Astrocyte (in vitro differentiated cells and primary cell): ENCODE data around the gene ULBP1. TPM values are rescaled to one million over a fixed set of nuclear protein-coding genes. Genes with fewer than 3 reads are reported as not detected.
A peak's percentile ranks its signal among the peaks of the same experiment; 100 is the strongest.

Source experiments
- DNase-seq: peaks from one replicate; pipeline ENCODE4 v3.0.0-alpha.2; 2010; ENCODE audit warnings: low read depth
- FAIRE-seq: peaks from 2 replicates; lab custom pipeline; 2011; peaks lifted over from hg19 to GRCh38; lab: Jason Lieb, UNC
- H2AFZ ChIP-seq: 2 replicates; pipeline ENCODE4 v1.6.0; 2012; ENCODE audit warnings: low read depth, low read length, inconsistent platforms
- H3K27ac ChIP-seq: 2 replicates; pipeline ENCODE4 v1.5.1; 2011; ENCODE audit warnings: low read depth, low read length, inconsistent platforms
- H3K27me3 ChIP-seq: 2 replicates; pipeline ENCODE4 v1.6.0; 2011; ENCODE audit warnings: low read length, inconsistent platforms; ENCODE audit not compliant: insufficient read depth
- H3K36me3 ChIP-seq: 2 replicates; pipeline ENCODE4 v1.5.1; 2011; ENCODE audit warnings: low read length, inconsistent platforms; ENCODE audit not compliant: insufficient read depth
- H3K4me1 ChIP-seq: 2 replicates; pipeline ENCODE4 v1.5.1; 2011; ENCODE audit warnings: low read length, inconsistent platforms; ENCODE audit not compliant: insufficient read depth
- H3K4me2 ChIP-seq: 2 replicates; pipeline ENCODE4 v1.6.0; 2012; ENCODE audit warnings: low read length, inconsistent platforms
- H3K4me3 ChIP-seq: 2 replicates; pipeline ENCODE4 v1.5.1; 2011; ENCODE audit warnings: low read depth, mild to moderate bottlenecking, low read length, inconsistent platforms; ENCODE audit not compliant: insufficient read depth
- H3K79me2 ChIP-seq: 2 replicates; pipeline ENCODE4 v1.6.0; 2012; ENCODE audit warnings: mild to moderate bottlenecking, low read length, inconsistent platforms; ENCODE audit not compliant: insufficient read depth
- H3K9ac ChIP-seq: 2 replicates; pipeline ENCODE4 v1.6.0; 2012; ENCODE audit warnings: mild to moderate bottlenecking, low read length, inconsistent platforms
- H3K9me3 ChIP-seq: 2 replicates; pipeline ENCODE4 v1.5.1; 2012; ENCODE audit warnings: low read depth, mild to moderate bottlenecking, low read length, inconsistent platforms; ENCODE audit not compliant: insufficient read depth
- H4K20me1 ChIP-seq: 2 replicates; pipeline ENCODE4 v1.6.0; 2012; ENCODE audit warnings: low read length, inconsistent platforms; ENCODE audit not compliant: insufficient read depth
- H3K27ac Mint-ChIP-seq: one replicate; pipeline ENCODE4 v1.8.0; 2021; ENCODE audit warnings: mild to moderate bottlenecking, mixed read lengths; ENCODE audit not compliant: unreplicated experiment
- H3K27me3 Mint-ChIP-seq: one replicate; pipeline ENCODE4 v1.8.0; 2021; ENCODE audit warnings: low read depth, mixed read lengths; ENCODE audit not compliant: unreplicated experiment
- H3K36me3 Mint-ChIP-seq: one replicate; pipeline ENCODE4 v1.8.0; 2021; ENCODE audit warnings: low read depth, mixed read lengths; ENCODE audit not compliant: unreplicated experiment
- H3K4me1 Mint-ChIP-seq: one replicate; pipeline ENCODE4 v1.8.0; 2021; ENCODE audit warnings: low read depth, mixed read lengths; ENCODE audit not compliant: unreplicated experiment
- H3K4me3 Mint-ChIP-seq: one replicate; pipeline ENCODE4 v1.8.0; 2021; ENCODE audit warnings: mild to moderate bottlenecking, moderate library complexity, mixed read lengths; ENCODE audit not compliant: unreplicated experiment
- H3K9me3 Mint-ChIP-seq: one replicate; pipeline ENCODE4 v1.8.0; 2021; ENCODE audit warnings: mild to moderate bottlenecking, mixed read lengths; ENCODE audit not compliant: unreplicated experiment
- CTCF ChIP-seq: IDR thresholded peaks from 2 replicates; pipeline ENCODE4 v1.5.1; 2011; ENCODE audit warnings: low read depth, mild to moderate bottlenecking, inconsistent platforms, low read length, moderate library complexity; ENCODE audit not compliant: insufficient read depth
- EZH2 ChIP-seq: IDR thresholded peaks from 2 replicates; pipeline ENCODE4 v1.6.1; 2012; ENCODE audit warnings: mild to moderate bottlenecking, low read length, inconsistent platforms; ENCODE audit not compliant: insufficient read depth
- total RNA-seq: library from RNA; stranded (reverse); gene quantifications from 2 replicates; pipeline ENCODE4 v1.2.1, GENCODE V29; 2021

The ULBP1 gene
- total RNA-seq, 1 donor from 2014 or later = 7.4 TPM

GRCh38 chr6:149995235-149995750 lies 31.6 kb downstream of the ULBP1 start:
- Histone ChIP-seq H3K27me3 (peaks cover 57% of the 10 kb centered on the region), H3K4me1 (peaks cover 5% of the 10 kb centered on the region), H4K20me1 (no peaks in the 10 kb centered on the region), H3K4me3 (no peak overlapping the region), H3K79me2 (no peaks in the 10 kb centered on the region), H3K9ac (no peak overlapping the region), H2AFZ (no peak overlapping the region), H3K4me2 (no peak overlapping the region), H3K27ac (no peak overlapping the region), H3K9me3 (no peaks in the 10 kb centered on the region), H3K36me3 (no peaks in the 10 kb centered on the region)
- Mint-ChIP-seq H3K4me3 (no peak overlapping the region), H3K27ac (no peak overlapping the region), H3K4me1 (peaks cover 17% of the 10 kb centered on the region), H3K27me3 (peaks cover 86% of the 10 kb centered on the region), H3K9me3 (peaks cover 13% of the 10 kb centered on the region), H3K36me3 (peaks cover 2% of the 10 kb centered on the region)
- DNase-seq (no peak), FAIRE-seq (no peak)
- TF ChIP-seq EZH2 = no peak
- no peak for TF ChIP-seq CTCF

- Histone ChIP-seq H3K27ac (no peak overlapping the region), H4K20me1 (no peaks in the 10 kb centered on the region), H3K79me2 (no peaks in the 10 kb centered on the region), H3K27me3 (peaks cover 52% of the 10 kb centered on the region), H3K36me3 (no peaks in the 10 kb centered on the region), H3K4me3 (no peak overlapping the region), H3K4me1 (no peaks in the 10 kb centered on the region), H3K4me2 (no peak overlapping the region), H3K9ac (no peak overlapping the region), H3K9me3 (no peaks in the 10 kb centered on the region), H2AFZ (no peak overlapping the region)
- FAIRE-seq = no peak
- Mint-ChIP-seq H3K9me3 (peaks cover 10% of the 10 kb centered on the region), H3K4me1 (peaks cover 18% of the 10 kb centered on the region), H3K36me3 (peaks cover 2% of the 10 kb centered on the region), H3K27me3 (peaks cover 88% of the 10 kb centered on the region), H3K4me3 (no peak overlapping the region), H3K27ac (peak overlapping the region; percentile 7)
- no peak for TF ChIP-seq EZH2
- no peak for TF ChIP-seq CTCF
- no peak for DNase-seq
Observed at GRCh38 chr6:149995971-149996370, 32.2 kb downstream of the ULBP1 start.

GRCh38 chr6:149999636-150000035 lies 35.9 kb downstream of the ULBP1 start:
- Histone ChIP-seq H3K4me2 (no peak overlapping the region), H2AFZ (no peak overlapping the region), H3K9ac (no peak overlapping the region), H3K4me1 (peaks cover 3% of the 10 kb centered on the region), H3K79me2 (no peaks in the 10 kb centered on the region), H3K27ac (no peak overlapping the region), H3K27me3 (peaks cover 32% of the 10 kb centered on the region), H3K9me3 (peaks cover 3% of the 10 kb centered on the region), H3K4me3 (no peak overlapping the region), H4K20me1 (no peaks in the 10 kb centered on the region), H3K36me3 (no peaks in the 10 kb centered on the region)
- Mint-ChIP-seq H3K4me3 (no peak overlapping the region), H3K27ac (no peak overlapping the region), H3K4me1 (peaks cover 21% of the 10 kb centered on the region), H3K27me3 (peaks cover 67% of the 10 kb centered on the region), H3K9me3 (peaks cover 6% of the 10 kb centered on the region), H3K36me3 (no peaks in the 10 kb centered on the region)
- no peak for DNase-seq
- FAIRE-seq = no peak
- no peak for TF ChIP-seq CTCF
- TF ChIP-seq EZH2 = no peak
